GM19023 (cell line): ENCODE measurements around the gene MSI2.
A peak's percentile ranks its signal among the peaks of the same experiment; 100 is the strongest.

Experiments used
- ATAC-seq: cut with Tn5 transposase; IDR thresholded peaks from one replicate; pipeline ENCODE4 v1.9.1; 2021; ENCODE audit warnings: mild to moderate bottlenecking, moderate library complexity; ENCODE audit not compliant: unreplicated experiment

The MSI2 gene

DNA sequence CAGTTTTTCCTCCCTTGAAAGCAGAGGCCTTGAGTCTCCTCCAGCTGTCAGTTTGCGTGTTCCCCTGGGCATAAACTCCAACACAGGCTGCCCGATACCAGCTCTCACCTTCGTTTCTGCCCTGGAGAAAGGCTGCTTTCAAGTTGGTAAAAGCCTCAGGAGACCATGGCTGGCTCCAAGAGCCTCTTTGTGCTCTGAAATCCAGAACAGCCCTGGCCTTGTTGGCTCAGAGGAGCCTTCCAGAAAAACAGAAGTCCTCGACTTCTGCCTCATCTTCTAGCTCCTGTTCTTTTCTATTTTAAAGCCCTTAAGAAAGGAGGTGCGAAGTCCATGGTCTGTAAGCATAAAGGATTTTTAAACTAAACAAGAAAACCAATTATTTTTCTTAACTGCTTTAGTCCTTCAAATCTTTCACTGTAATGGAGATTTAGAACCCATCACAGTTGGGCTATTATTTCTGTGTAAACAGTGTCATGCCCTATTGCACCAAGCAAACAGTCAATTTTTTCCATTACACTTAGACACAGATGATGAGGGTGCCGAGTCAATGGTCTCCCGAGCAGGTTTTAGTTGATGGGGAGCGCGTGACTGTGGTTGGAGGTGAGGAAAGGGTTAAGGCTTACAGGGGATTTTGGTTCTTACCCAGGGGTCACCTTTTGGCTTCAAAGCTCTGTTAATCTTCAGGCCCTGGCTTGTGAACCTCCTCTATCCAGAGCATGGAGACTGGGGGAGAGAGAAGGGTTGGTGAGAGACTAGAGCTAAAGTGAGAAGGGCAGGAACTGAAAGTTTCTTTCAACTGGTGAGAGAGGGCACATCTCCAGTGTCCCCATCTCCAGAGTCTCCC is 212.8 kb downstream of the MSI2 start:
- peak; percentile 66 for ATAC-seq

DNA sequence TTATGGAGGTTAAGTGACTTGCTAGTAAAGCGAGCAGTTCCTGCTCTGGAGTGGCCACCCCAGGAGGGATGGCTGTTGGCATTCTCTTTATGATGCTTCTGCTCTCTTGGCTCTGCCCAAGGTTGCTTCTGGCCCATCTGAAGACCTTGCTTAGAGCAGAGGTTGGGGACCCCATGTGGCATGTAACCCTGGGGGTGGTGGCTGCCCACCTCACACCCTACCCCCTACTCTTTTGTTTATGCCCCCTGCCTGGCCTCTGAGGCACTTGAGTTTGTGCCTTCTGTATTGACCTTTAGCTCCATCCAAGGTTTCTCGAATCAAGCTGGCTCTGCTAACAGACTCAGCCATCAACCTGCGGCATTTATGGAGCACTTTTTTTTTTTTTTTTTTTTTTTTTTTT is 214.6 kb downstream of the MSI2 start:
- no peak for ATAC-seq

DNA sequence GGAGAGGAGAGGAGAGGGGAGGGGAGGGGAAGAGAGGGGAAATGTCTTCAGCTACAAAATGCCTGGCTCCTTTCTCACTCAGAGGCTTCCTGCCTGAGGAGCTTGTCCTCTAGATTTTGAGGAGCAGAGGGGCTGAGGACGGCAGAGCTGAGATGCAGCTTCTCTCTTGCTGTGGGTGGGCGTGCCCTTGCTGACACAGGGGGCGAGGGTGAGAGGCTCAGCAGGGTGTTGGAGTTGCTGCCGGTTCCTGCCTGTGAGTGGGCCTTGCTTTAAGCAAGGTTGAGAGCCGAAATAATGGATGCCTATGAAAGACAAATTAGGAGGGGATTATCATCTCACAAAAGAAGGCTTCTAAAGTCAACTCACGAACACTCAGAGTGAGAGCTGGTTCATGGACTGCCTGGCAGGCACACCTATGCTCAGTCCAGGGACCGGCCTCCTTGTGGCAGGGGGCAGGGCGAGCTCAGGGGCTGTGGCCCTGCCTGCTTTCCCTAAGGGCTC is 215.6 kb downstream of the MSI2 start:
- no peak for ATAC-seq

DNA sequence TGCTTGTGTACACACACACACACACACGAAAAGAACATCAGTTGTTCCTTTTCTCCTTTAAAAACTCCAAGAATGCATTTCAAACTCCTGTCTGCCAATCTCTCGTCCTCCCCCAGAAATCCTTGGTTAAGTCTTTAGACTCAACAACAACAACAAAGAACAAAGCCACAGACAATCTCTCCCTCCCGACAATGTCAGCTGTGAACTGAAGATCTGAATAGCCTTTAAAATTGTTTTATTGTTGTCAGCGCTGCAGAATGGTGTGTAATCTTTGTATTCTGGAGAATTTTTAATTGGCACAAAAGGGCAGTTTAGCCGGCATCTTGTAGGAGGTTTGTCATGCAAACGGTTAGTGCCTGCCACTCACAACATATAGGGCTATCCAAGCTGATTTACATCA is 219.5 kb downstream of the MSI2 start:
- ATAC-seq = no peak

DNA sequence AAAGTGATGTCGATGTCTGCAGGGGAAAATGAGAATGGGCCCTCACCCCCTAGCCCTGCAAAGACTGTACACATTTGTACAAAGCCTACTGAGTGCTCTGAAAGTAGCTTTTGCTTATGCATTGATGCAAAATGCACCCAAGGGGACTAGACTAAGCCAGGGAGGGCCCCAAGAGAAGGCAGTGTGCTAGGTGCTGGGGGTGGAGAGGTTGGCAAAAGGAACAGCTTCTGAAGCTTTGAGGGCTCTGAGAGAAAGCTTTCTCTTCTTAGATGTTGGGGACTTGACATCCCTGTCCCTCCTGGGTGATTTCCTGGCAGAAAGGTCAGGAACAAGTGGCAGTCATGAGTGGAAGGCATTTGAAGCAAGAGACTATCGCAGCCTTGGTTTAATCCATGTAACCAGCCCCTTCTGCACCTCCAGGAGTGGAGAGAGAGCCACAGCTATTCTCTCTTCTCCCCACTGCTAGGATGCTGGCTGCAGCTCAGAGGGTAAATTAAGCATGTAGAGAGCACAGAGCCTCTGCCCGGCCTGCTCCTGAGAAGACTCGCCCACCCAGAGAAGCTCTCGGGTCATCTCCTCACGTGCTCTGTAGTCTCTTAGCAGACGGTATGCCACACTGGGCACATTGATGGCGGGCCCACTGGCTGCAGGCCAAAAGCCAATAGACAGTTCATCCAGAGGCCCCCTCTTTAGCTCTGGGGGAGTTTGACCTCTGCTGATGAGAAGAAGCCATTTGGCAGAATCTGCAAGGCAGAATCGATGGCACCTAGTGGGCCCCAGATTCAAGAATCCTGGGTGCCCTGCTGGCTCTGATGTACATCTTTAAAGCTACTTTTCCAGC is 221.4 kb downstream of the MSI2 start:
- ATAC-seq = no peak

DNA sequence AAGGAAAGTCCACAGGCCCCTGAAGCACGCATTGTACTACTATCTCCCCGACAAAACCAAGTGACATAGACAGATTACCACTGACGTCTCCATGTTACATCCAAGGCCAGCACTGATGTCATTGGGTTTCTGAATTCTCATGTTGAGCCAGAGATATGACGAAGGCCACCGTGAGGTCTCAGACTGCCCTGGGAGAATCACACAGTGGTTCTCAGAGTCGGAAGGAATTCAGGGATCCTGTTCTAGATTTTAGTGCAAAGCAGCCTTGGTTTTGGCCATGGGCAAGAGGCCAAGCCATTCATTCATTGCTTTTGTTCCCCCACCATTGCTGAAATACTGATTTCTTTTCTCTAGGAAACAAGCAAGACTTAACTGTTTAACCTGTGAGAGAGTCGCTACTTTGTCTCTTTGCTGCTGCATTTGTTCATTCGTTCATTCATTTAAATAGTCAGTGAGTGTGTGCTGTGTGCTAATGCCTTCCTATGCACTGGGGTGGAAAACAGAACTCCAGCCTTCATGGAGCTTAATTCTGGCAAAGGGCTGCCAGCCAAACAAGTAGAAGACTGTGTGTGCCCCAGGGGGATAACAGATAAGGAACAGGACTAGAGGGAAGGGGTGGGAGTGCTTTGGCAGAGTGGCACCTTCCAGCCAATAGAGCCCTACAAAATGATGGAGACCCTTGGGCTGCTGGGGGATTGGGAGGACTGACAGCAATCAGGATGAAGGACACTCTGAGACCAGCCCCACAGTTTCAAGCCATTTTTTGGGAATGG is 222.3 kb downstream of the MSI2 start:
- ATAC-seq = no peak

DNA sequence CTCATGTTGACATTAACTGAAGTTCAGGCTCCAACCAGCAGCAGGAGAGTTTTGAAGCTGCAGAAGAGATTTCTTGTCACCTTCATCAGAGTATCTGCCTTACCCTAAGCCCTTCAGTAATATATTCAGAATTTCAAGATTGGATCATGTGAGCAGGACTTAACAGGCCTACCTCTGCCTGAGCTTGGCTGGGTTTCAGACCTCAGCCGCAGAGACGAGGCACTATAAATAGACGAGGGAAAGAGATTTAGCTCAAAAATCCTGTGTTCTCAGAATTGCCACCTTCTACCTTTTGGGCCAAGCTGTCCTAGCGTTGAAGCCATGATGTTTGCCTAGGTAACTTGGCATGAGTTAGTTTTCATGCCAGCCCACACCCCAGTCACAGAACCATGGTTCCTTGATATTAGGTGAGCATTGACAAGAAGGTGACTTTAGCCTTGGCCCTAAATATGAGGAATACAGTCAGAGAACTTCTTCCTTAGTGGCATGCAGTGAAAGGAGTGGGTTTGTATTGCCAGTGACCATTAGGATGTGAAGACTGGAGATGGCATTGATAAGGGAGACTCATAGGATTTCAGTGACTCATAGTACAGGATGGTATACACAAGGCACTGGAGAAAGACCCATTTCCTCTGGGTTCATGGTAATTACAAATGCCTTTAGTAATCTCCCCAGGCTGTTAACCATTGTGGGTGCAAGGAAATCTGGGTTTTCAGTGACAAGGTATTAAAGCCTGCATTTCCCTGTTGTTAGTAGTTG is 224.3 kb downstream of the MSI2 start:
- ATAC-seq = no peak

DNA sequence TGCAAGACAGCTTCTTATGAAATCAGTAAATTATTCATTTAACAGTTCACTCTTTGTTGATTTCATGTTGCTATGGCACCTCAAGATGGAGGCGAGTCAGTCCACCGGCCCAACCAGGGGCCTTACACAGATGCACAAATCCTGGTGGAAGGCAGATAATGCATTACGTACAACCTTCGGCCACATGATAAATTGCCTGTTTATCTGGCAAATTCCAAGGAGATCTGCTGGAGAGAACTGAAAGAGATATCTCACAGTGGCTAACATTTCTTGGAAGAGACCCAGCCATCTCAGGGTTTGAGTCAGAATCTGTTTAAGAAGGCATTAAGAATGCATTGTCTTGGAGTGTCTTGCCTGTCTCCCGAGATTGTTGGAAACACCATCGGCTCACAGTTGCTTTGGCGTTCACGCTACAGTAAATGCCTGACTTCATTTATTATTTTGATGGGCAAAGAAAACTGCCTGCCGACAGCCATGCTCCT is 225.6 kb downstream of the MSI2 start:
- ATAC-seq = no peak

DNA sequence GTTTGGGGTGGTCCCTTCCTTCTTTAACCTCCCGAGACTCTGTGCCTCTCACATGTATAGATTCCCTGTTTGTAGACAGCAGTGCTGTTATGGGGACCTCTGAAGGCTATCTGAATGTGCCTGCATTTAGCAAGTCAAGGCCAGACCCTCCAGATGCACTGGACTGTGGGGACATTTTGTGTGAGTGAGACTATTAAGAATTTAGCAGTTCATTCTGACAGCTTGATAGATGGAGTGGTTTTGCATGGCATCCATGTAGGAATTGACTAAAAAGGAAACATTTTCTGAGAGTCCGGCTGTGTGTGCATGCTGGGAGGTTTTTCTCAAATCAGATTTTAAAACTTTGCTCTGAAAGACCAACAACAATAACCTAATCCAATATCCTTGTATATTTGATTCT is 226.3 kb downstream of the MSI2 start:
- ATAC-seq = no peak

DNA sequence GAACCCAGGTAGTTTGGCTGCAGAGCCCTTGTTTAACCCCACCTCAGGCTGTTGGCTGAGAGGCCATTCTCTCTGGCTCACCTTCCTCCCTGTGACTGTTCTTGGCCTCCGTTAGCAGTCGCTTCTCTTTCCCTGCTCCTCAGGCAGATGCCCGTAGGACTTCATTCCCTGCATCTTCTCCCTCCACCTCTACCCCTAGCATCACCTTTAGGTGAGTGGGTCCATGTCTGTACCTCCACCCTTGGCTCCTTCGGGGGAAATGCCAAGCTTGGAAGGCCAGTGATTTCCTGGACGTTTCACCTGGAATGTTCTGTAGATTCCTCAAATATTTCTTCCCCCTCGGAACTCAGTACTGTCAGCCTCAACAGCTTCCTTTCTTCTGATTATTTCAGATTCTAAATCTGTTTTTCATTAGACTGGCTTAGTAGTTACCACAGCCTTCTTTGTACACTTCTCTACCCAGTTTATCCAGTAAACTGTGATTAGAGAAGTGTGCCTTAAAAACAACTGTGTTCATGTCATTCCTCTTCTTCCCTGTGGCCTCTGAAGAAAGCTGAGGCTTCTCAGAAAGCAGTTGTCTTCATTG is 227.9 kb downstream of the MSI2 start:
- no peak for ATAC-seq

DNA sequence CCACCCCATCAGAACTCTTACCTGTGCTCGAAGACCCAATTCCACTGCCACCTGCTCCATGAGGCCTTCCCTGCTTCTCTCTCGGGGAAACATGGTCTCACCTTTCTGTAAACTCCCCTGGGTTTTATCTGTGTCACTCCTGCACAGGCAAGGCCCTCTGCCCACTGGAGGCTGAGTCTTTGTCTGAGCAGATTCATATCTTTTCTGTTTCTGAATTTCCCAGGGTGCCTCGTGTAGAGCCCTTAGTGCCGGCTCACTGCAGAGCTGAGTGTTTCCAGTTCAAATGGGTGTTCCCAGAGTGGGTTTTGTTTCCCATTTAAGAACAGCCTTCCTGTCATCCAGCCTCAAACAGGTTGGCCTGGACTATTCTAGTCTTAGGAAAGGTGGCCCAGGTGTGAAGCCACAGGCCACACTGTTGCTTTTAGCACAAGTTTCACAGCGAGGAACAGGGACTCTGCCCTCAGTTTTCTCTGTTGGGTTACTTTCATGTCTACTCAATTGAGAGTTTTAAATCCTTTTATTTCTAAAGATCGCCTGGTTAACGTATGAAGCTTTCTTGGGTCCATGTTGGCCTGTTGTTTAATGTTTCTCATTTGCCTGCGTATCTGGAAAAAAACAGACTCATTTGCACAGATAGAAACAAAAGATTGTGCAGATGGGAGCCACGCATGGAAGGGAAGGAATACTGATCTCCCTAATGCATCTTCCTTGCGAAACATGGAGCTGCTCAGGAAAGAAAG is 228.7 kb downstream of the MSI2 start:
- no peak for ATAC-seq

DNA sequence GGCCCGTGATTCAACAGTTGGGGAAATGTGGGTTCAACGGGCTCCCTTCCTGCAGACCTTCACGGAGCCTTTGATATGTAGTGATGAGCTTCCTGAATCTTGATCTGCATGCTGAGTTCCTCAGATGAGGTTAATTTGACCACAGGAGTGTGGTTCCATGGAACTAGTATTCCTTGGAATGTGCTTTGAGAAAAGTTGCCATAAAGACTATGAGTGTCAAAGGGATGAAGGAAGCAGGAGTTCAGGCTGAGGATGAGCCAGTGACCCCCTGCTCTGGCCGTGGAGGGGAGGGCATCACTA is 229.2 kb downstream of the MSI2 start:
- ATAC-seq = no peak

DNA sequence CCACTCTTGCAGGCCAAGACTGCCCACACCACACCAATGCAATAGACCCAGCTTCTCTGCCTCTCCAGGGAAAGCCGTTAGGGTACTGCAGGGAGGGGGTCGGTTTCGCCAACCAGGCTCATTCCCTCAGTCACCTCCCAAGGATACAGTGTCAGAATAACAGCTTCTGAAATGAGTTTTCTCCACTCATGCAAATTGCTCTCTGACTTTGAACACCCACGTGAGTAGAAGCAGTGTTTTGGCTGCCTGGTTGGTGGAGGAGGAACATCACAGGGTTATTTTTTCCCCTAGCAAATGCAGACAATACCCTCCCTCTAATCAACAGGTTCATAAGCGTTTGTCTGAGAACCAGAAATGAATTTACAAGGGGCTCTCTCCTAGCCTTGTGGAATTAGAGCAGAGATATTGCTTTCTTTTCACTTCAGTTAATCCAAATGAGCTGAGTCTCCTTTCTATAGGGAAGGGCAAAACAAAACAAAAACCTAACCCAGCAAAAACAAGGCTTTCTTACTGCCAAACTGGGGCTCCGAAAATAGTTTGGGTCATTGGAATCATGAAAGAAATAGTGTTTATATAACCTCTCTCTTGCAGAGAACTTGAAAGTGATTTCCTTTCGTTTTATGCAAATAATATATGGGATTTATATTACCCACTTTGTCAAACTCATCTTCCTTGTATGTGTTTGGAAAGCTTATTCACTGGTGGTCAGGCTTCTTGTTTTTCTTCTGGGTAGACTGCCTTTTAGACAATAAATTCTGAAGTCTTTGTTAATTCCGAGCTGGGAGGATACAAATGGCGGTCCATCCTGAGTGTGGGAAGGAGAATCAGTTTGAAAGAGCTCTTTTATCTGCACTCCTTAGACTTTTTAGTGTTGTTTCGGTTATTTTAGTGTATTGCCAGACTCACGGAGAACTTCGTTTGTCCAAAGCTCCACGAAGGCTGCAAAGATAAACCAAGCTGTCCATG is 229.9 kb downstream of the MSI2 start:
- peak; percentile 54 for ATAC-seq

DNA sequence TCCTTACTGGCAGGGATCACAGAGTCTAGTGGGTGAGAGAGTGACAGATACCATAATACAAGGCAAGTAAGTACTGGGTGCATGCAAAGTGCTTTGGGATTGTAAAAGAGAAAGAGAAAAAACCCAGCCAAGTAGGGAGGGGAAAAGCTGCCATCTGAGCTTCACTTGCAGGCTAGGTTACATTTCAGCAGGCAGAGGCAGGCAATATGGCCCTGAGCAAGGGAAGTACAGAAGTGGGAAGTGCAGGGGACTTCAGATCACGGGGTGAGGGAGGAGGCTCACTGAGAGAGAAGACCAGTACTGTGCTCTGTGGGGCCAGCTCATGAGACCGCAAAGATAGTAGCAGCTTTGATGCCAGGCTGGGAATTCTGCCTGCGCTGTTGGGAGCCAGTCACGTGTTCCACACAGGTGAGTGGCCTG is 230.6 kb downstream of the MSI2 start:
- no peak for ATAC-seq

DNA sequence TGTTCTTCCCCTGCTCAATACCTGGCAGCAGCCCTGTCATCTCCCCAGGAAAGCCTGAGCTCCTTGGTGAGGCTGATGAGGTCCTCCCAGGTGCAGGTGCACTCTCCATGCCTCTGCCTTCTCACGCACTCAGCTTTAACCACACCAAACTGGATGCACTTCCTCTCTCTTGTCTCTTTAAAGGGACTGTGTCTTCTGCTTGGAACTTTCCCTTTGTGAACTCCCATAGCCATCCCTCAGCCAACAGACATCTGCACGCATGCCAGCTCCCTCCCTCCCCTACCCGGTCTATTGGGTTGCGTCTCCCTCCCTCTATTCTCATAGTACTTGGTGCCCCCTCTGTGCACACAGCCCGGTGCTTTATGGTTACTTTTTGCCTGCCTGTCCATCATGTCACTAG is 231.2 kb downstream of the MSI2 start:
- no peak for ATAC-seq

DNA sequence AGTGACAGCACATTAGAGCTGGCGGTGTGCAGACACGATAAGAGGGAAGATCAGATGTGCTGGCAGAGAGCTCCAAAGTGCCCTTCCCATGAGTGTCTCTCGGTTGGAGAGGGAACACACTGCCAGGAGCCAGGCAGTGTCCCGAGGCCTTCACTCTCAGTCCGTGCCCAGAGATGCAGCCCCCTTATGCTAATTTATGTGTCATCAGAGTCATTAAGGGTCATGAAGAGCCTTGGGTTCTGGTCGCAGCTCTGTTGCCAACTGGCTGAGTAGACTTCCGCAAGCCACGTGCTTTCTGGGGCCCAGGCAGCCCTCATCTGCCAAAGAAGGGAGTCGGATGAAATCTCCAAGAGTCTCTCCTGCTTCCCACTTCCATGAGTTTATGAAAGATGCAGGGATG is 232.5 kb downstream of the MSI2 start:
- ATAC-seq = no peak

DNA sequence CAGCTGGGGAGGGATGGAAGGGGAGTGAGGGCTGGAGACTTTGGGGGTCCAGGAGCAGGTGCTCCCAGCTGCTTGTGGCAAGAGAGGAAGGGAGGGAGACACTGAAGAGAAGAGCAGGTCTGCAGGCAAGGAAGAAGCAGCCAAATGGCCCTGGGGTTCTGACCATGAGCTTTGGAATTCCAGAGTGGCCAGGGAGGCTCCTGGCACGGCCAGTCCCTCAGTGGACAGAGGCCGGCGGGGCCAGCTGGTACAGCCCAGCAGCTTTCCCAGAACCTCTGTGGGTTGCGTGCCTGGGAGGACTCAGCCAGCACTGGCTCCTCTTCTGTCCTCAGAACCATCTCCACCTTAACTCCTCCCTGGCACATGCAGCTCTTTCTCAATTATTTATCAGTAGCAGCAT is 233.0 kb downstream of the MSI2 start:
- ATAC-seq = no peak

DNA sequence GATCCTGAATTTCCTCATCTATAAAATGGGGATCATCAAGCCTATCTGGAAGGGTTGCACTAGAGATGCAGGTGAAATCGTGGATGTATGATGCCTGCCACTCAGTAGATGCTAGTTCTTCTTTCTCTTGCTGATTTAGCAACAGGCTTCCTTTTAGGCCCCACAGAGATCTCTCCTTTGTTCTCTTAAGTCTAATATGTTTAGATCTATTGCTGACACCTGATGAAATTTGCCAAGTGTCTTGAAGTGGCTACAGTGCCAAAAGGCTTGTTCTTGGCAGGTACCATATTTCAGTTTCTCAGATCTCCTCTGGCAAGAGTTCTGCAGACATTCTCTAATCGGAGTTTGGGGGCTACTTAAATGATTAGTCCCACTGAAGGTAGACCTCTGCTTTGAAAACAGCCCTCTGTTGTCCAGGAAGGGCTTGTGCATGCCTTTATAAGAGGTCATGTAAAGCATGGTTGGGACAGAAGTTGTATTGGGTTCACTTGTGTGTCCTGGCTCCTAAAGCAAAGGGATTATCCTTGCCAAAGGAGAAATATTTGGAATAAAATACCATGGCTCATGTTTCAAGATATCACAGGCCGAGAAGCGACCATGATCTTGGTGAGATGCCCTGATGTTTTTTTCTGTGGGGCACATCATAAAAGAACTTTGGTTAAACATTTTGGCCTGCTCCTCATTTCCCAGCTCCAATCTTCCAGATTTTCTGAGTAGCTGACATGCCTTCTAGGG is 234.0 kb downstream of the MSI2 start:
- ATAC-seq = no peak
